Liver (tissue), 9 donors: Measurements from ENCODE around the gene SLC17A9. TPM values are rescaled to one million over a fixed set of nuclear protein-coding genes. Genes with fewer than 3 reads are reported as not detected.

Experiments used
- DNase-seq: peaks from one replicate; pipeline ENCODE4 v3.0.0-alpha.2; 2017; ENCODE audit warnings: low spot score
- H3K27ac ChIP-seq, 2 donors: one replicate each; pipeline ENCODE4 v1.7.0; 2013; ENCODE audit warnings: inconsistent platforms in 2 of 2, low read length in 2 of 2, control low read depth in 1 of 2, low read depth in 1 of 2, mild to moderate bottlenecking in 1 of 2
- H3K27me3 ChIP-seq, 4 donors: one replicate each; pipeline versions ENCODE4 v1.6.1 to v1.7.0; 2013; ENCODE audit warnings: low read length in 3 of 4, inconsistent platforms in 1 of 4, mild to moderate bottlenecking in 1 of 4, moderate library complexity in 1 of 4; ENCODE audit not compliant: control insufficient read depth in 4 of 4, insufficient read depth in 4 of 4
- H3K36me3 ChIP-seq, 4 donors: one replicate each; pipeline versions ENCODE4 v1.6.1 to v1.7.0; 2013; ENCODE audit warnings: low read length in 3 of 4, mild to moderate bottlenecking in 3 of 4, low read depth in 1 of 4, moderate library complexity in 1 of 4; ENCODE audit not compliant: control insufficient read depth in 4 of 4, insufficient read depth in 3 of 4
- H3K4me1 ChIP-seq, 4 donors: one replicate each; pipeline versions ENCODE4 v1.6.1 to v1.7.0; 2013; ENCODE audit warnings: low read length in 3 of 4, mild to moderate bottlenecking in 3 of 4, moderate library complexity in 1 of 4; ENCODE audit not compliant: control insufficient read depth in 4 of 4, insufficient read depth in 4 of 4
- H3K4me3 ChIP-seq, 3 donors: one replicate each; pipeline versions ENCODE4 v1.6.1 to v1.7.0; 2013; ENCODE audit warnings: low read length in 3 of 3, control low read depth in 1 of 3, low read depth in 1 of 3, mild to moderate bottlenecking in 1 of 3
- H3K9ac ChIP-seq, 2 donors: one replicate each; pipeline ENCODE4 v1.7.0; 2013; ENCODE audit warnings: low read length in 2 of 2, mild to moderate bottlenecking in 2 of 2, moderate library complexity in 2 of 2, control low read depth in 1 of 2, low read depth in 1 of 2
- H3K9me3 ChIP-seq, 4 donors: one replicate each; pipeline versions ENCODE4 v1.6.1 to v1.7.0; 2013; ENCODE audit warnings: low read length in 3 of 4; ENCODE audit not compliant: control insufficient read depth in 4 of 4
- EGR1 ChIP-seq, 2 donors: IDR thresholded peaks; 2 replicates each; pipeline ENCODE4 v1.6.1; 2016 to 2018; ENCODE audit warnings: antibody characterized with exemption in 2 of 2, low read depth in 2 of 2
- FOXA1 ChIP-seq: IDR thresholded peaks from 2 replicates; pipeline ENCODE4 v1.6.1; 2016; ENCODE audit warnings: antibody characterized with exemption
- FOXA2 ChIP-seq: IDR thresholded peaks from 2 replicates; pipeline ENCODE4 v1.6.1; 2016; ENCODE audit warnings: antibody characterized with exemption
- GABPA ChIP-seq, 2 donors: IDR thresholded peaks in 1 of 2; conservative IDR thresholded peaks in 1 of 2; 2 replicates each; pipeline ENCODE4 v1.6.1; 2016; ENCODE audit warnings: antibody characterized with exemption in 2 of 2, mild to moderate bottlenecking in 1 of 2, moderate library complexity in 1 of 2
- HNF4A ChIP-seq, 2 donors: conservative IDR thresholded peaks; 2 replicates each; pipeline ENCODE4 v1.6.1; 2016; ENCODE audit warnings: antibody characterized with exemption in 2 of 2, mild to moderate bottlenecking in 2 of 2
- HNF4G ChIP-seq: IDR thresholded peaks from 2 replicates; pipeline ENCODE4 v1.6.1; 2016; ENCODE audit warnings: antibody characterized with exemption
- JUND ChIP-seq, 2 donors: IDR thresholded peaks; 2 replicates each; pipeline ENCODE4 v1.6.1; 2016; ENCODE audit warnings: antibody characterized with exemption in 2 of 2
- NR2F2 ChIP-seq: IDR thresholded peaks from 2 replicates; pipeline ENCODE4 v1.6.1; 2016; ENCODE audit warnings: antibody characterized with exemption
- RAD21 ChIP-seq, 2 donors: IDR thresholded peaks; 2 replicates each; pipeline ENCODE4 v1.6.1; 2016; ENCODE audit warnings: antibody characterized with exemption in 2 of 2, mild to moderate bottlenecking in 2 of 2
- RXRA ChIP-seq, 2 donors: IDR thresholded peaks; 2 replicates each; pipeline ENCODE4 v1.6.1; 2017 to 2018; ENCODE audit warnings: antibody characterized with exemption in 2 of 2, mild to moderate bottlenecking in 1 of 2
- SP1 ChIP-seq: IDR thresholded peaks from 2 replicates; pipeline ENCODE4 v1.6.1; 2018; ENCODE audit warnings: antibody characterized with exemption, mild to moderate bottlenecking
- TAF1 ChIP-seq: conservative IDR thresholded peaks from 2 replicates; pipeline ENCODE4 v1.6.1; 2016; ENCODE audit warnings: antibody characterized with exemption, mild to moderate bottlenecking
- YY1 ChIP-seq: IDR thresholded peaks from 2 replicates; pipeline ENCODE4 v1.6.1; 2016; ENCODE audit warnings: antibody characterized with exemption, mild to moderate bottlenecking
- WGBS: extraction: QIAGEN DNeasy Blood & Tissue Kit; methylation state at CpG from one replicate; pipeline ENCODE4 v1.1.7; 2013; 5-methylcytosine and 5-hydroxymethylcytosine counted together
- polyA plus RNA-seq, 2 donors: library from polyadenylated mRNA; stranded (reverse) in 1 of 2; unstranded in 1 of 2; fragments of 200-250 nt in 1 of 2; fragments of >200 nt in 1 of 2; fragmentation: Nextera tagmentation in 1 of 2; extraction: Ambion mirVana in 1 of 2; gene quantifications; one replicate each; pipeline versions ENCODE4 v1.2.1 to v1.2.3, GENCODE V29; 2013 to 2015
- total RNA-seq, 2 donors: library from RNA; depleted of rRNA; stranded (reverse); fragments of >200 nt; gene quantifications; one replicate each; pipeline ENCODE4 v1.2.3, GENCODE V29; 2014
- TF ChIP-seq, protein P1 (sequence below): IDR thresholded peaks from 2 replicates; pipeline ENCODE4 v1.6.1; 2016; ENCODE audit warnings: antibody characterized with exemption
- TF ChIP-seq, protein P2 (sequence below): IDR thresholded peaks from 2 replicates; pipeline ENCODE4 v1.6.1; 2016; ENCODE audit warnings: antibody characterized with exemption
- TF ChIP-seq, protein P3 (sequence below): IDR thresholded peaks from 2 replicates; pipeline ENCODE4 v1.6.1; 2016; ENCODE audit warnings: antibody characterized with exemption
- TF ChIP-seq, protein P4 (sequence below): fragments of 150-350 bp; IDR thresholded peaks from 2 replicates; pipeline ENCODE4 v1.5.1; 2017; ENCODE audit warnings: improper control_type of control experiment, low read depth, low read length; ENCODE audit not compliant: missing input control
- TF ChIP-seq, protein P5 (sequence below): IDR thresholded peaks from 2 replicates; pipeline ENCODE4 v1.6.1; 2016; ENCODE audit warnings: antibody characterized with exemption, mild to moderate bottlenecking
- donor health status: healthy.
- donor health status: healthy.
- donor health status: healthy.
- donor health status: healthy.
- donor health status: healthy.

SLC17A9 gene
- total and polyA plus RNA-seq, 4 donors = 16.0 to 138 (median 64.6) TPM

DNA sequence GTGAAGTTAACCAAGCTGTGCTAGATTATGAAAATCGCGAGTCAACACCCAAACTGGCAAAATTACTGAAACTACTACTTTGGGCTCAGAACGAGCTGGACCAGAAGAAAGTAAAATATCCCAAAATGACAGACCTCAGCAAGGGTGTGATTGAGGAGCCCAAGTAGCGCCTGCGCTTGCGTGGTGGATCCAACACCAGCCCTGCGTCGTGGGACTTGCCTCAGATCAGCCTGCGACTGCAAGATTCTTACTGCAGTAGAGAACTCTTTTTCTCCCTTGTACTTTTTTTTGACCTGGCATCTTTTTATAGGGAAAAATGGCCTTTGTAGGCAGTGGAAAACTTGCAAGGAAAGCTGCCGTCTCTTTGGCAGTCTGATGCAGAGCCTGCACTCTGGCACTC lies 7.8 kb upstream of the SLC17A9 start:
- Histone ChIP-seq H3K4me1 (peaks cover 2 to 17% (median 12%) of the 10 kb centered on the region in 4 donors), H3K9ac (no peak overlapping the region), H3K27ac (no peak overlapping the region), H3K4me3 (no peak overlapping the region), H3K36me3 (peaks cover 9 to 53% (median 34%) of the 10 kb centered on the region in 4 donors), H3K27me3 (no peaks in the 10 kb centered on the region), H3K9me3 (no peaks in the 10 kb centered on the region)
- no peak for TF ChIP-seq GABPA (IDR thresholded peaks at IDR 0.05 in 1 of 2, conservative IDR thresholded peaks at IDR 0.05 in 1 of 2)
- no peak for TF ChIP-seq JUND (IDR thresholded peaks at IDR 0.05)
- no peak for TF ChIP-seq HNF4G
- TF ChIP-seq, protein P1, sequence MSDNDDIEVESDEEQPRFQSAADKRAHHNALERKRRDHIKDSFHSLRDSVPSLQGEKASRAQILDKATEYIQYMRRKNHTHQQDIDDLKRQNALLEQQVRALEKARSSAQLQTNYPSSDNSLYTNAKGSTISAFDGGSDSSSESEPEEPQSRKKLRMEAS = no peak
- TF ChIP-seq SP1 = no peak
- TF ChIP-seq RAD21 (IDR thresholded peaks at IDR 0.05) = no peak
- TF ChIP-seq, protein P2, sequence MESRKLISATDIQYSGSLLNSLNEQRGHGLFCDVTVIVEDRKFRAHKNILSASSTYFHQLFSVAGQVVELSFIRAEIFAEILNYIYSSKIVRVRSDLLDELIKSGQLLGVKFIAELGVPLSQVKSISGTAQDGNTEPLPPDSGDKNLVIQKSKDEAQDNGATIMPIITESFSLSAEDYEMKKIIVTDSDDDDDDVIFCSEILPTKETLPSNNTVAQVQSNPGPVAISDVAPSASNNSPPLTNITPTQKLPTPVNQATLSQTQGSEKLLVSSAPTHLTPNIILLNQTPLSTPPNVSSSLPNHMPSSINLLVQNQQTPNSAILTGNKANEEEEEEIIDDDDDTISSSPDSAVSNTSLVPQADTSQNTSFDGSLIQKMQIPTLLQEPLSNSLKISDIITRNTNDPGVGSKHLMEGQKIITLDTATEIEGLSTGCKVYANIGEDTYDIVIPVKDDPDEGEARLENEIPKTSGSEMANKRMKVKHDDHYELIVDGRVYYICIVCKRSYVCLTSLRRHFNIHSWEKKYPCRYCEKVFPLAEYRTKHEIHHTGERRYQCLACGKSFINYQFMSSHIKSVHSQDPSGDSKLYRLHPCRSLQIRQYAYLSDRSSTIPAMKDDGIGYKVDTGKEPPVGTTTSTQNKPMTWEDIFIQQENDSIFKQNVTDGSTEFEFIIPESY = no peak
- TF ChIP-seq FOXA1 = no peak
- no peak for DNase-seq
- 95% methylated on average over 10 of the region's 10 CpGs for WGBS

DNA sequence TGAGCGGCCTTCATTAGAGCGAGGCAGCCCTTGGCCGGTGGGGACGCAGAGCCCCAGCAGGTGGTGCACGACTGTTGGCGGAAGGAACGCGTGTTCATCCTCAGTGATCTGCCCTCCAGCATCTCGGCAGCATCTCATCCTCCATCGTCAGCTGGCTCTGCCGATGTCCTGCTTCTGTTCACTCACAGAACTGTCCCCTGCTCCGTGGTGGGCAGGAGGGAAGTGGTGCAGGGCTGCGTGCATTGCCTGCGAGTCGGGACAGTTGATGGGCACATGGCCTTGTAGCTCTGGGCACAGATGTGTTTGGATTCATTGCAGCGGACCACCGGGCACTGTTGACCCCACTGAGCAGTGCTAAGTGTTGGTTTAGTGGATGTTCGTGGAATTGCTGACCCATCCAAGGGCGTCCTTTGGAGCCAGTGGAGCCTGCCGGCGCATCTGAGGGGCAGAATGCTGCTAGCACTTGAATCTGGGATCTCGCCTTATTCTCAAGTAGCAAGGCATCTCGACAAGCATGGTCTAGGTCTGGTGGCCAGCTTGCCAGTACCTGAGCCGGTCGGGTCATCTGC lies 6.7 kb upstream of the SLC17A9 start:
- Histone ChIP-seq H3K9me3 (no peaks in the 10 kb centered on the region), H3K4me3 (no peak overlapping the region), H3K4me1 (peaks cover 1 to 12% (median 10%) of the 10 kb centered on the region in 4 donors), H3K36me3 (peaks cover 9 to 59% (median 34%) of the 10 kb centered on the region in 4 donors), H3K27ac (no peak overlapping the region), H3K9ac (no peak overlapping the region), H3K27me3 (no peaks in the 10 kb centered on the region)
- no peak for TF ChIP-seq NR2F2
- TF ChIP-seq, protein P3, sequence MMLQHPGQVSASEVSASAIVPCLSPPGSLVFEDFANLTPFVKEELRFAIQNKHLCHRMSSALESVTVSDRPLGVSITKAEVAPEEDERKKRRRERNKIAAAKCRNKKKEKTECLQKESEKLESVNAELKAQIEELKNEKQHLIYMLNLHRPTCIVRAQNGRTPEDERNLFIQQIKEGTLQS = no peak
- TF ChIP-seq FOXA2 = no peak
- TF ChIP-seq, protein P2 = no peak
- no peak for TF ChIP-seq RAD21 (IDR thresholded peaks at IDR 0.05)
- TF ChIP-seq, protein P4, sequence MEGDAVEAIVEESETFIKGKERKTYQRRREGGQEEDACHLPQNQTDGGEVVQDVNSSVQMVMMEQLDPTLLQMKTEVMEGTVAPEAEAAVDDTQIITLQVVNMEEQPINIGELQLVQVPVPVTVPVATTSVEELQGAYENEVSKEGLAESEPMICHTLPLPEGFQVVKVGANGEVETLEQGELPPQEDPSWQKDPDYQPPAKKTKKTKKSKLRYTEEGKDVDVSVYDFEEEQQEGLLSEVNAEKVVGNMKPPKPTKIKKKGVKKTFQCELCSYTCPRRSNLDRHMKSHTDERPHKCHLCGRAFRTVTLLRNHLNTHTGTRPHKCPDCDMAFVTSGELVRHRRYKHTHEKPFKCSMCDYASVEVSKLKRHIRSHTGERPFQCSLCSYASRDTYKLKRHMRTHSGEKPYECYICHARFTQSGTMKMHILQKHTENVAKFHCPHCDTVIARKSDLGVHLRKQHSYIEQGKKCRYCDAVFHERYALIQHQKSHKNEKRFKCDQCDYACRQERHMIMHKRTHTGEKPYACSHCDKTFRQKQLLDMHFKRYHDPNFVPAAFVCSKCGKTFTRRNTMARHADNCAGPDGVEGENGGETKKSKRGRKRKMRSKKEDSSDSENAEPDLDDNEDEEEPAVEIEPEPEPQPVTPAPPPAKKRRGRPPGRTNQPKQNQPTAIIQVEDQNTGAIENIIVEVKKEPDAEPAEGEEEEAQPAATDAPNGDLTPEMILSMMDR = no peak
- no peak for TF ChIP-seq FOXA1
- TF ChIP-seq HNF4G = no peak
- no peak for TF ChIP-seq TAF1
- no peak for TF ChIP-seq EGR1 (IDR thresholded peaks at IDR 0.05; ENCODE audit: low read depth in 2 of 2)
- no peak for TF ChIP-seq YY1
- no peak for TF ChIP-seq RXRA (IDR thresholded peaks at IDR 0.05)
- TF ChIP-seq, protein P1 = no peak
- TF ChIP-seq GABPA (IDR thresholded peaks at IDR 0.05 in 1 of 2, conservative IDR thresholded peaks at IDR 0.05 in 1 of 2) = no peak
- TF ChIP-seq HNF4A (conservative IDR thresholded peaks at IDR 0.05) = no peak
- TF ChIP-seq, protein P5, sequence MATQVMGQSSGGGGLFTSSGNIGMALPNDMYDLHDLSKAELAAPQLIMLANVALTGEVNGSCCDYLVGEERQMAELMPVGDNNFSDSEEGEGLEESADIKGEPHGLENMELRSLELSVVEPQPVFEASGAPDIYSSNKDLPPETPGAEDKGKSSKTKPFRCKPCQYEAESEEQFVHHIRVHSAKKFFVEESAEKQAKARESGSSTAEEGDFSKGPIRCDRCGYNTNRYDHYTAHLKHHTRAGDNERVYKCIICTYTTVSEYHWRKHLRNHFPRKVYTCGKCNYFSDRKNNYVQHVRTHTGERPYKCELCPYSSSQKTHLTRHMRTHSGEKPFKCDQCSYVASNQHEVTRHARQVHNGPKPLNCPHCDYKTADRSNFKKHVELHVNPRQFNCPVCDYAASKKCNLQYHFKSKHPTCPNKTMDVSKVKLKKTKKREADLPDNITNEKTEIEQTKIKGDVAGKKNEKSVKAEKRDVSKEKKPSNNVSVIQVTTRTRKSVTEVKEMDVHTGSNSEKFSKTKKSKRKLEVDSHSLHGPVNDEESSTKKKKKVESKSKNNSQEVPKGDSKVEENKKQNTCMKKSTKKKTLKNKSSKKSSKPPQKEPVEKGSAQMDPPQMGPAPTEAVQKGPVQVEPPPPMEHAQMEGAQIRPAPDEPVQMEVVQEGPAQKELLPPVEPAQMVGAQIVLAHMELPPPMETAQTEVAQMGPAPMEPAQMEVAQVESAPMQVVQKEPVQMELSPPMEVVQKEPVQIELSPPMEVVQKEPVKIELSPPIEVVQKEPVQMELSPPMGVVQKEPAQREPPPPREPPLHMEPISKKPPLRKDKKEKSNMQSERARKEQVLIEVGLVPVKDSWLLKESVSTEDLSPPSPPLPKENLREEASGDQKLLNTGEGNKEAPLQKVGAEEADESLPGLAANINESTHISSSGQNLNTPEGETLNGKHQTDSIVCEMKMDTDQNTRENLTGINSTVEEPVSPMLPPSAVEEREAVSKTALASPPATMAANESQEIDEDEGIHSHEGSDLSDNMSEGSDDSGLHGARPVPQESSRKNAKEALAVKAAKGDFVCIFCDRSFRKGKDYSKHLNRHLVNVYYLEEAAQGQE = no peak
- no peak for TF ChIP-seq JUND (IDR thresholded peaks at IDR 0.05)
- TF ChIP-seq SP1 = no peak
- DNase-seq = no peak
- 96% methylated on average over 25 of the region's 25 CpGs for WGBS
